ENCODE measurements around the gene FDXACB1. TPM values are rescaled to one million over a fixed set of nuclear protein-coding genes. Genes with fewer than 3 reads are reported as not detected.

The FDXACB1 gene
- total RNA-seq, 2 donors from 2014 or later: 2.1 TPM; not detected in 1

DNA sequence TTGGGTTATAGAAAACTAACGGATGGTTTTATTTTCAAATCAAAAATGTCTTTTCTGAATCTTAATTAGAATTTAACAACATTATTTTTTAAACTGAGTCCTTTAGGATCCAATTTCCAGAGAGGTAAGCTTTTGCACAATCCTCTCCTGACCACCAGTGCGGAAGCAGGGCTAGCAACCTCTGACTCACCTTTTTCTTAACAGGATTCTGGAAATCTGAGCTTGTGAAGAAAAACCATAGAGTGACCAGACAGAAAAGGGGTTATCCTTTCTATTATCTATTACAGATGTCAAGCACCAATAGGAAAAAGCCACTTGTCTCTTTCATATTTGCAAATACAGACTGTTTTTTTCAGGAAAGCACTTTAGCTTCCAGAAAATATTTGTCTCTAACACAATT lies 32.9 kb downstream of the FDXACB1 start:
- DNase-seq: no peak
- H3K9me3 ChIP-seq: no peaks in the 10 kb centered on the region
- H3K27me3 ChIP-seq: no peaks in the 10 kb centered on the region
- intact Hi-C loops (cut with DNase I): no loop called here
- TF ChIP-seq POLR2A (IDR thresholded peaks at IDR 0.05): no peak
- TF ChIP-seq, protein P1, sequence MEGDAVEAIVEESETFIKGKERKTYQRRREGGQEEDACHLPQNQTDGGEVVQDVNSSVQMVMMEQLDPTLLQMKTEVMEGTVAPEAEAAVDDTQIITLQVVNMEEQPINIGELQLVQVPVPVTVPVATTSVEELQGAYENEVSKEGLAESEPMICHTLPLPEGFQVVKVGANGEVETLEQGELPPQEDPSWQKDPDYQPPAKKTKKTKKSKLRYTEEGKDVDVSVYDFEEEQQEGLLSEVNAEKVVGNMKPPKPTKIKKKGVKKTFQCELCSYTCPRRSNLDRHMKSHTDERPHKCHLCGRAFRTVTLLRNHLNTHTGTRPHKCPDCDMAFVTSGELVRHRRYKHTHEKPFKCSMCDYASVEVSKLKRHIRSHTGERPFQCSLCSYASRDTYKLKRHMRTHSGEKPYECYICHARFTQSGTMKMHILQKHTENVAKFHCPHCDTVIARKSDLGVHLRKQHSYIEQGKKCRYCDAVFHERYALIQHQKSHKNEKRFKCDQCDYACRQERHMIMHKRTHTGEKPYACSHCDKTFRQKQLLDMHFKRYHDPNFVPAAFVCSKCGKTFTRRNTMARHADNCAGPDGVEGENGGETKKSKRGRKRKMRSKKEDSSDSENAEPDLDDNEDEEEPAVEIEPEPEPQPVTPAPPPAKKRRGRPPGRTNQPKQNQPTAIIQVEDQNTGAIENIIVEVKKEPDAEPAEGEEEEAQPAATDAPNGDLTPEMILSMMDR (IDR thresholded peaks at IDR 0.05): no peak
- H3K4me3 ChIP-seq: no peak overlapping the region
- ATAC-seq: no peak
- peaks cover 4% of the 10 kb centered on the region for H3K4me1 ChIP-seq
- WGBS, 2 donors: 86 to 87% methylated on average over 2 of the region's 2 CpGs
- H3K36me3 ChIP-seq (replicated peaks in 1 of 2; ENCODE audit: insufficient read depth in 1 of 2, low read depth in 2 of 2): peaks cover 0 to 16% of the 10 kb centered on the region in 2 donors
- no peak overlapping the region for H3K27ac ChIP-seq

DNA sequence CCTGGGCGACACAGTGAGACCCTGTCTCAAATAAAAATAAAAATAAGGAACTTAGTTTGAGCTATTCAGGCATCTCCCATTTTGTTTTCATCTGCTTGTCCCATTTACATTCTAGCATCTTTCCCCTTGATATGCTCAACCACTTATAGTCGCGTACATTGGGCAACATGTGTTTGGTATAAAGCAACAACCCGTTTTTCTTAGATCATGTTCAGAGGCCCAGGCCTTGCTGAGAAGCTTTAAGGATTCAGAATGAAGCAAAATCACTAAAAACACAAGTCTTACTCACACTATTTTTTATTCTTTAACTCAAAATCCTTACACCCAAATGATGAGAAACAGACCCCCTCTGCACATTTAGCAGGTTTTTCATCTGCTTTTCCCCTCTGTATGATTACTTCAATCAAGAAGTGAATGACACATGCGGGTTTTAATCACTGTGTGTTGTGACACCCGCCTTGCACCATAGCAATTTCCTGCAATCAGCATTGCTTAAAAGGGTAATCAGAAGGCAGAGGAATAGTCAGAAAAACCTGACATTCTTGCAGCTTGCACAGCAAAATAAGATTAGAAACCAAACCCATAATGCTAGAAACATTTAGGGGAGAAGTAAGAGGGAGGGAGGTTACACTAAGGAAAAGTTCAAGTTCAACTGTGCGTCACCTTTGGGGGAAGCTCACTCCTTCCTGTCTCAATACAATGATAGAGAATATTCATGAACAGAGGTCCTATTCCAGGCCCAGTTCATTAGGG lies 33.5 kb downstream of the FDXACB1 start:
- 81 to 86% methylated on average over 7 of the region's 7 CpGs for WGBS, 2 donors
- no peaks in the 10 kb centered on the region for H3K27me3 ChIP-seq
- DNase-seq (no peak), ATAC-seq (no peak)
- H3K4me3 ChIP-seq: no peak overlapping the region
- H3K4me1 ChIP-seq: peaks cover 4% of the 10 kb centered on the region
- intact Hi-C loops (cut with DNase I): no loop called here
- H3K27ac ChIP-seq: no peak overlapping the region
- TF ChIP-seq POLR2A (IDR thresholded peaks at IDR 0.05): no peak
- TF ChIP-seq, protein P1 (IDR thresholded peaks at IDR 0.05): no peak
- peaks cover 0 to 16% of the 10 kb centered on the region in 2 donors for H3K36me3 ChIP-seq (replicated peaks in 1 of 2; ENCODE audit: insufficient read depth in 1 of 2, low read depth in 2 of 2)
- H3K9me3 ChIP-seq: no peaks in the 10 kb centered on the region

DNA sequence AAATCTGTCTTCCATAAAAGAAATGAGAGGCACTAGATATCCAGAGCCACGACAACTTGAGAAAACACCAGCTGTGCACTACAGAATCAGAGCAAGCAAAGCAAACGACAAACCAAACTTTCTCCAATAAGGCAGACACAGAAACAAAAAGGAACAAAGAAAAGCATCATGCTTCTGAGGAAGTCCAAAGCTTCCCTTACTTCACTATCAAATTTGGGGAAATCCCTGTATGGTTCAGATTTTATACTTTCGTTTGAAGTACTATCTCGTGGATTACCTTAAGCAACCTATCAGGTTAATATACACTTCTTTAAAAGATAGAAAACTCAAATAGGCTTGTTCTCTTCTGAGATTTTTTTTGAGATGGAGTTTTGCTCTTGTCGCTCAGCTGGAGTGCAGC lies 35.3 kb downstream of the FDXACB1 start:
- no peak for DNase-seq
- no peaks in the 10 kb centered on the region for H3K27me3 ChIP-seq
- peaks cover 0 to 16% of the 10 kb centered on the region in 2 donors for H3K36me3 ChIP-seq (replicated peaks in 1 of 2; ENCODE audit: insufficient read depth in 1 of 2, low read depth in 2 of 2)
- intact Hi-C loops (cut with DNase I): no loop called here
- no peak for TF ChIP-seq POLR2A (IDR thresholded peaks at IDR 0.05)
- TF ChIP-seq, protein P1 (IDR thresholded peaks at IDR 0.05): no peak
- no peak for ATAC-seq
- no peak overlapping the region for H3K4me3 ChIP-seq
- no peaks in the 10 kb centered on the region for H3K9me3 ChIP-seq
- H3K4me1 ChIP-seq: peaks cover 4% of the 10 kb centered on the region
- no peak overlapping the region for H3K27ac ChIP-seq
- WGBS, 2 donors: 58 to 67% methylated on average over 5 of the region's 5 CpGs

DNA sequence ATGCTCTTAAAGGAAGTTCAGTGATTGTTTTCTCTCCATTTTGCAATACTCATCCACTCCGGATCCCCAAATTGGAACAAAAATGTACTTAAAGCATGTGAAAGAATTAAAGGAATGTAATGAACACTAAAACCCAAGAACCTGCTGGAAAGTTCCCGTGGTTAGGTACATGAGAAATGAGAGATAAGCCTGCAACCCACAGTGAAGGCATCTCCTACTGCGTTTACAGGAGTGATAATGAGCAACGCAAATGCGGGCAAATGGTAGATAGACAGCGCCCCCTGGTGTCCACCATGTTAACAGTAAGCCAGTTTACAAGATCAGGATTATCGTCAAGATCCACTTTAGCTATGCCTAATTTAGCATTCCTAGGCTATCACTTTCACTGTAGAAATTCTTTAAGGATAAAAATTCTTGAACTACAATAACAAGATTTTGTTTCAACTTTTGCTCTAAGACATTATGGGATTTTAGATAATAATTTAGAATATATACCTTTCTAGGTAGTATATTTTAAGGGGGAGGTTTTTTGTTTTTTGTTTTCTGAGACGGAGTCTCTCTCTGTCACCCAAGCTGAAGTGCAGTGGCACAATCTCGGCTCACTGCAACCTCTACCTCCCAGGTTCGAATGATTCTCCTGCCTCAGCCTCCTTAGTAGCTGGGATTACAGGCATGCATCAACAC lies 37.5 kb downstream of the FDXACB1 start:
- peaks cover 4% of the 10 kb centered on the region for H3K4me1 ChIP-seq
- intact Hi-C loops (cut with DNase I): no loop called here
- no peak overlapping the region for H3K4me3 ChIP-seq
- 21% methylated on average over 10 of the region's 10 CpGs for WGBS, 2 donors
- DNase-seq: peak; percentile 86 to 93 (median 90)
- H3K27me3 ChIP-seq: no peaks in the 10 kb centered on the region
- TF ChIP-seq POLR2A (IDR thresholded peaks at IDR 0.05): no peak
- TF ChIP-seq, protein P1 (IDR thresholded peaks at IDR 0.05): peak; percentile 83 to 92 (median 86)
- peaks cover 0 to 13% of the 10 kb centered on the region in 2 donors for H3K36me3 ChIP-seq (replicated peaks in 1 of 2; ENCODE audit: insufficient read depth in 1 of 2, low read depth in 2 of 2)
- H3K27ac ChIP-seq: peak overlapping the region in 2 of 4 donors; percentile 7 to 11
- ATAC-seq: peak; percentile 92
- H3K9me3 ChIP-seq: no peaks in the 10 kb centered on the region
